ENCODE measurements around the gene SNRPB. TPM values are rescaled to one million over a fixed set of nuclear protein-coding genes. Genes with fewer than 3 reads are reported as not detected.

SNRPB gene
- total and polyA plus RNA-seq, 2 experiments from 2014 or later = 784 to 785 TPM

- Mint-ChIP-seq H3K27ac (no peak overlapping the region), H3K4me1 (peaks cover 2% of the 10 kb centered on the region; the same call in 2 of the 3 replicates), H3K36me3 (ENCODE audit: low read depth) (peaks cover 90% of the 10 kb centered on the region), H3K27me3 (ENCODE audit: insufficient read depth, low read depth, poor library complexity) (peaks cover 1% of the 10 kb centered on the region), H3K4me3 (no peak overlapping the region), H3K9me3 (no peaks in the 10 kb centered on the region; the same call in 2 of the 3 replicates)
- TF ChIP-seq REST (IDR thresholded peaks at IDR 0.05; ENCODE audit: unreplicated experiment) (no peak), CTCF (conservative IDR thresholded peaks at IDR 0.05; ENCODE audit: low read depth in 2 of 2) (no peak), EZH2 (IDR thresholded peaks at IDR 0.05; ENCODE audit: low read depth, unreplicated experiment) (no peak), CREB1 (CRISPR knock-in tag; IDR thresholded peaks at IDR 0.05; ENCODE audit: low read depth) (no peak), JUNB (IDR thresholded peaks at IDR 0.05; ENCODE audit: unreplicated experiment) (no peak), POLR2AphosphoS5 (IDR thresholded peaks at IDR 0.05; ENCODE audit: low read depth) (no peak), ETS1 (IDR thresholded peaks at IDR 0.05) (no peak), EZH2phosphoT487 (IDR thresholded peaks at IDR 0.05; ENCODE audit: unreplicated experiment) (no peak), ZNF331 (CRISPR knock-in tag; IDR thresholded peaks at IDR 0.05; ENCODE audit: low read depth) (no peak), STAT1 (IDR thresholded peaks at IDR 0.05; ENCODE audit: unreplicated experiment) (no peak), NANOG (IDR thresholded peaks at IDR 0.05; ENCODE audit: borderline replicate concordance) (no peak)
- DNase-seq (ENCODE audit: low spot score) (no peak), ATAC-seq (no peak)
- Histone ChIP-seq H3K4me3 (no peak overlapping the region), H3K27me3 (ENCODE audit: insufficient read depth) (no peaks in the 10 kb centered on the region), H4K20me1 (replicated peaks; ENCODE audit: insufficient read depth) (peaks cover 45% of the 10 kb centered on the region), H3F3A (replicated peaks; ENCODE audit: low read depth) (peaks cover 29% of the 10 kb centered on the region; the same call in 1 of the 2 replicates), H3K36me3 (ENCODE audit: insufficient read depth) (peaks cover 77% of the 10 kb centered on the region), H3K27ac (ENCODE audit: low read depth) (no peak overlapping the region), H2AFZ (no peak overlapping the region), H3K79me2 (replicated peaks; ENCODE audit: insufficient read depth) (peaks cover 39% of the 10 kb centered on the region), H3K4me1 (ENCODE audit: insufficient read depth) (no peaks in the 10 kb centered on the region), H3K4me2 (no peak overlapping the region), H3K9me2 (ENCODE audit: insufficient read depth) (no peaks in the 10 kb centered on the region)
Observed at GRCh38 chr20:2462484-2462883, 8.1 kb downstream of the SNRPB start.
